GM13976 (cell line): Measurements from ENCODE around the gene MRPL40.

Experiments used
- DNase-seq: peaks from one replicate; pipeline ENCODE4 v3.0.0; 2012; ENCODE audit warnings: low spot score
- in situ Hi-C: fragments of 300-500 bp; cut with MboI; formaldehyde crosslinking; loops from one replicate; pipeline ENCODE4 v1.12.0; 2022; ENCODE audit warnings: low sequenced_read_pairs, mixed read lengths, inconsistent platforms; ENCODE audit not compliant: unreplicated experiment
- TF ChIP-seq, protein P1 (sequence below): IDR thresholded peaks from 2 replicates; pipeline ENCODE4 v1.5.1; 2012; ENCODE audit warnings: borderline replicate concordance, mild to moderate bottlenecking; ENCODE audit not compliant: insufficient read depth; ENCODE audit errors: extremely low read depth, missing control alignments, control extremely low read depth

MRPL40 gene

DNA sequence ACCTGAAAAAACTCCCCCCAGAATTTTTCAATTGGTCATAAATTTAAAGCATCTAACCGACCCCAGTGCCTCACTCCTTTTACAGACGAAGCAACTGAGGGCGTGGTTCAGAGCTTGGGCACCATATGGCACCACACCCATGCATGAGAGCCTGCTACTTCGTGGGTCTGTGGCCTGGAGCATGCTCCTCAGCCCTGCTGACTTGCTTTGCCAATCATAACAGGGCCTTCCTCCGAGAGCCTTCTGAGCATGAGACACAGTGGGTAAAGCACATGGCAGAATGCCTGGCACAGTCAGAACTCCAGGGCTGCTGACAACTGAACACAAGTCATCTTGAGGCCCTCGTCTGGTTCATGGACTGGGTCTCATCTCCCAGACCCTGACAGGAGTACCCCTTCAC is 34.1 kb upstream of the MRPL40 start:
- in situ Hi-C loops = loop anchor here (25.0 kb wide), 2 partner anchors 111 to 411 kb away; partner anchors contain the start of gene CLTCL1
- no peak for DNase-seq
- TF ChIP-seq, protein P1, sequence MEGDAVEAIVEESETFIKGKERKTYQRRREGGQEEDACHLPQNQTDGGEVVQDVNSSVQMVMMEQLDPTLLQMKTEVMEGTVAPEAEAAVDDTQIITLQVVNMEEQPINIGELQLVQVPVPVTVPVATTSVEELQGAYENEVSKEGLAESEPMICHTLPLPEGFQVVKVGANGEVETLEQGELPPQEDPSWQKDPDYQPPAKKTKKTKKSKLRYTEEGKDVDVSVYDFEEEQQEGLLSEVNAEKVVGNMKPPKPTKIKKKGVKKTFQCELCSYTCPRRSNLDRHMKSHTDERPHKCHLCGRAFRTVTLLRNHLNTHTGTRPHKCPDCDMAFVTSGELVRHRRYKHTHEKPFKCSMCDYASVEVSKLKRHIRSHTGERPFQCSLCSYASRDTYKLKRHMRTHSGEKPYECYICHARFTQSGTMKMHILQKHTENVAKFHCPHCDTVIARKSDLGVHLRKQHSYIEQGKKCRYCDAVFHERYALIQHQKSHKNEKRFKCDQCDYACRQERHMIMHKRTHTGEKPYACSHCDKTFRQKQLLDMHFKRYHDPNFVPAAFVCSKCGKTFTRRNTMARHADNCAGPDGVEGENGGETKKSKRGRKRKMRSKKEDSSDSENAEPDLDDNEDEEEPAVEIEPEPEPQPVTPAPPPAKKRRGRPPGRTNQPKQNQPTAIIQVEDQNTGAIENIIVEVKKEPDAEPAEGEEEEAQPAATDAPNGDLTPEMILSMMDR = no peak

DNA sequence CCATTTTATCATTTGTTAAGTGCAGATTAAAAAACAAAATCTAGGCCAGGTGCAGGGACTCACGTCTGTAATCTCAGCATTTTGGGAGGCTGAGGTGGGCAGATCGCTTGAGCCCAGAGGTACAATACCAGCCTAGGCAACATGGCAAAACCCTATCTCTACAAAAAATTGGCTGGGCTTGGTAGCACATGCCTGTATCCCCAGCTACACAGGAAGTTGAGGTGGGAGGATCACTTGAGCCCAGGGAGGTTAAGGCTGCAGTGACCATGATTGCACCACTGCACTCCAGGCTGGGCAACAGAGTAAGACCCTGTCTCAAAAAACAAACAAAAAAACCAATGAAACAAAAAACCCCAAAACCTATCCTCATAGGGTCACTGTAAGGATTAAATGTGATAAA is 33.7 kb upstream of the MRPL40 start:
- no peak for DNase-seq
- in situ Hi-C loops = loop anchor here (25.0 kb wide), 2 partner anchors 111 to 411 kb away; partner anchors contain the start of gene CLTCL1
- TF ChIP-seq, protein P1 = no peak

DNA sequence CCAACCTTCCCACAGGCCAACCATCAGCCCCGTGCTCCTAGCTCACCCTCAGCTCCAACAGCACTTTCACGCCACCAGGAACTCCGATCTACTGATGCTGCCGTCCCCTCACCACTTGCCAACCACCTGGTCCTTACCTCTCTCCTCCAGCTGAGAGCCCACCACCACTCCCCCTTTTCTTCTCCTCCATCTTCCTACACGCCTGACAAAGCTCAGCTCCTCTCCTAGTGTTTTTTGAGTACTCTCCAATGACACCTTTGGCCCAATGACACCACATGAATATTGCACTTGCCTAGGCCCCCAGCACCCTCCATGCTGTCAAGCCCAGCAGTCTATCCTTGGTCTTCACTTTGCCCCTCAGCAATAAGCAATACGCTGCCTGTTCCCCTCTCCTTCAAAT is 31.5 kb upstream of the MRPL40 start:
- in situ Hi-C loops = no loop called here
- DNase-seq = no peak
- TF ChIP-seq, protein P1 = no peak

DNA sequence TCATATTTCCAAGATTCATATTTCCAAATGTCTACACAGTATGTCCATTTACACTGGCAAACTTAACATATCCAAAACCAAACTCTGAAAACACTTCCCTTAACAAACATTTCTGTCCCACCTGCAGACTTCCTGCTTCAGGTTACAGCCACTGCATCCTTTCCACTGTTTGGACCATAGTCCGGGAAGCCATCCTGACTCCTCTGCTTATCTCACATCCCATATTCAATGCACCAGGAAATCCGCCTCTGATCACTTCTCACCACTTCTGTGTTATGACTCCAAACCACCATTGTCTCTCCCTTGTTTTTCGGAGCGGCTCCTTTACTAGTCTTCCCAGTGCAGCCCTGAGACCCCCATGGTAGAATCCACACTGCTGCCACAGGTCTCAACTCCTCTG is 30.9 kb upstream of the MRPL40 start:
- TF ChIP-seq, protein P1 = no peak
- no peak for DNase-seq
- in situ Hi-C loops = no loop called here

DNA sequence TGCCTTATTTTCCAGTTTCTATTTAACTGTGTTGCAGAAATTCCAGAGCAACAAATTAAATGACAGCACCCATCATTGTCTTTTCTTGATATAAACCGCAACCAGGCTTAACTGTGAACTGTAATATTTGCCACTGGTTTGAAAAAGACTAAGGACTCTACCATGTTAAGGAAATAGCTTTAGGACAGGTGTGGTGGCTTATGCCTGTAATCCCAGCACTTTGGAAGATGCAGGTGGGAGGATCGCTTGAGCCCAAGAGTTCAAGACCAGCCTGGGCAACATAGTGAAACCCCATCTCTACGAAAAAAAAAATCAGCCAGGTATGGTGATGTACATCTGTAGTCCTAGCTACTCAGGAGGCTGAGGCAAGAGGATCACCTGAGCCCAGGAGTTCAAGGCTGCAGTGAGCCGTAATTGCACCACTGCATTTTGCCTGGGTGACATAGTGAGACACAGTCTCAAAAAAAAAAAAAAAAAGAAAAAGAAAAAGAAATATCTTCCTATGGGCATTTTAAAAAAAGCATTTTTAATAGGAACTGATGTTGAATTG is 29.6 kb upstream of the MRPL40 start:
- in situ Hi-C loops = no loop called here
- DNase-seq = no peak

DNA sequence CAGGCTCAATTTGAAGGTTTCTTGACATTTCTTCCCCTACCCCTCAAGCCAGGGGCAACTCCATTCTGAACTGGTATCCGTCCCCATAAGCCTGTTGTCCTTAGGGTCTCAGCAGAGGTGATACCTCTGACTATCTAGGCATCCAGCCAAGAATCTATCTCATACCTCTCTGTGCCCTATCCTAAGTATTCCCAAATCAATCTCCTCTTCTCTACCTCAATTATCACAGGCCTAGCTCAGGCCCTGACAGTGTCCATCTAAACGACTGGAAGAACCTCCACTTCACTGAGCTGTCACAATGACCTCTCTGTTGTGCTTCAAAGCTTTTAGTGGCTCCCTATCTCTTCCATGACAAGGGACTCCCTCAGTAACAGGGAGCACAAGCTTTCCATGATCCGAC is 27.7 kb upstream of the MRPL40 start:
- TF ChIP-seq, protein P1 = no peak
- no peak for DNase-seq
- in situ Hi-C loops = no loop called here

More for the DNA sequence above, 29.6 kb upstream of the MRPL40 start:
- TF ChIP-seq, protein P1 = no peak
